Mucosa of descending colon (tissue), 3 donors: ENCODE measurements around the gene PFN3. TPM values are rescaled to one million over a fixed set of nuclear protein-coding genes. Genes with fewer than 3 reads are reported as not detected.
A peak's percentile ranks its signal among the peaks of the same experiment; 100 is the strongest.

ENCODE experiments used
- ATAC-seq: fragments of 200-7000 bp; cut with Tn5 transposase; one replicate; pipeline ENCODE4 v1.9.1; 2020; ENCODE audit warnings: mild to moderate bottlenecking, moderate library complexity
- DNase-seq, 3 donors: peaks; one replicate each; pipeline ENCODE4 v3.0.0-alpha.2; 2020
- H3K36me3 ChIP-seq: fragments of 200-600 bp; one replicate; pipeline ENCODE4 v1.8.0; 2021; ENCODE audit warnings: low read depth, mild to moderate bottlenecking
- H3K4me1 ChIP-seq: fragments of 200-600 bp; one replicate; pipeline ENCODE4 v1.8.0; 2021; ENCODE audit warnings: low read depth, mild to moderate bottlenecking
- H3K4me3 ChIP-seq: fragments of 200-600 bp; one replicate; pipeline ENCODE4 v1.8.0; 2021; ENCODE audit warnings: mild to moderate bottlenecking
- H3K9me3 ChIP-seq: fragments of 200-600 bp; one replicate; pipeline ENCODE4 v1.8.0; 2021; ENCODE audit warnings: mild to moderate bottlenecking
- intact Hi-C, 2 donors: fragments of 100-400 bp; cut with DNase I in 1 of 2; cut with micrococcal nuclease in 1 of 2; formaldehyde crosslinking; loops; one replicate each; pipeline versions ENCODE4 v1.11.0 to v1.11.1; 2022; cut with DNase I, micrococcal nuclease
- total RNA-seq, 3 donors: library from RNA; stranded (reverse); fragmentation: NEBNext Ultra II Directional in 2 of 3; extraction: Animal tissue kit (Norgen Biotek cat#: 25700) in 2 of 3; gene quantifications; one replicate each; pipeline versions ENCODE4 v1.2.1 to v1.2.4, GENCODE V29; 2021 to 2023
- TF ChIP-seq, protein P1 (sequence below): fragments of 200-600 bp; IDR thresholded peaks from one replicate; pipeline ENCODE4 v1.8.0; 2022; ENCODE audit warnings: antibody characterized with exemption, mild to moderate bottlenecking
- donor health status: DM: no; HTN: no; CAD: no; lungs with moderate emphysema.
- donor health status: DM: no; HTN: no; CAD: no.
- donor health status: DM: no; HTN: yes; CAD: no.

Gene PFN3
- total RNA-seq, 3 donors from 2014 or later, result not detected

DNA sequence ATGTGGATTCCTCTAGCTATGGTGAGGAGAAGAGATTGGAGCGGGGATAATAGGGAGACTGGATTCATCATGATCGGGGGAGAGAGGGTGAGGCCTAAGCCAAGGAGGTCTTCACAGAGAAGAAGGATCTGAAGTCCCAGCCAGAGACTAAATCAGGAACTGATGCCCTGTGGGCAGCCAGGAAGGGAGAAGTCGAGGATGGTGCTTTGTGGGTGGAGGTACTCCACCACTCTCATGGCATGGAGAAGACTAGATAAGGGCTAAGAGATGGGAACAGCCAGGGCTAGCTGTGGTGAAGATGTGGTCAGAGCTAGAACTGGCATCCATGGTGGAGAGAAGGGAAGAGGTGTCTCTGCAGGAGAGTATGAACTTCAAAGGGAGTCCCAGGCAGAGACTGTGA is 45.8 kb downstream of the PFN3 start:
- ATAC-seq (no peak), DNase-seq (no peak)
- Histone ChIP-seq H3K4me1 (peaks cover 35% of the 10 kb centered on the region), H3K36me3 (peaks cover 5% of the 10 kb centered on the region), H3K4me3 (no peak overlapping the region), H3K9me3 (no peaks in the 10 kb centered on the region)
- TF ChIP-seq, protein P1, sequence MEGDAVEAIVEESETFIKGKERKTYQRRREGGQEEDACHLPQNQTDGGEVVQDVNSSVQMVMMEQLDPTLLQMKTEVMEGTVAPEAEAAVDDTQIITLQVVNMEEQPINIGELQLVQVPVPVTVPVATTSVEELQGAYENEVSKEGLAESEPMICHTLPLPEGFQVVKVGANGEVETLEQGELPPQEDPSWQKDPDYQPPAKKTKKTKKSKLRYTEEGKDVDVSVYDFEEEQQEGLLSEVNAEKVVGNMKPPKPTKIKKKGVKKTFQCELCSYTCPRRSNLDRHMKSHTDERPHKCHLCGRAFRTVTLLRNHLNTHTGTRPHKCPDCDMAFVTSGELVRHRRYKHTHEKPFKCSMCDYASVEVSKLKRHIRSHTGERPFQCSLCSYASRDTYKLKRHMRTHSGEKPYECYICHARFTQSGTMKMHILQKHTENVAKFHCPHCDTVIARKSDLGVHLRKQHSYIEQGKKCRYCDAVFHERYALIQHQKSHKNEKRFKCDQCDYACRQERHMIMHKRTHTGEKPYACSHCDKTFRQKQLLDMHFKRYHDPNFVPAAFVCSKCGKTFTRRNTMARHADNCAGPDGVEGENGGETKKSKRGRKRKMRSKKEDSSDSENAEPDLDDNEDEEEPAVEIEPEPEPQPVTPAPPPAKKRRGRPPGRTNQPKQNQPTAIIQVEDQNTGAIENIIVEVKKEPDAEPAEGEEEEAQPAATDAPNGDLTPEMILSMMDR, result no peak
- intact Hi-C loops, result no loop called here

DNA sequence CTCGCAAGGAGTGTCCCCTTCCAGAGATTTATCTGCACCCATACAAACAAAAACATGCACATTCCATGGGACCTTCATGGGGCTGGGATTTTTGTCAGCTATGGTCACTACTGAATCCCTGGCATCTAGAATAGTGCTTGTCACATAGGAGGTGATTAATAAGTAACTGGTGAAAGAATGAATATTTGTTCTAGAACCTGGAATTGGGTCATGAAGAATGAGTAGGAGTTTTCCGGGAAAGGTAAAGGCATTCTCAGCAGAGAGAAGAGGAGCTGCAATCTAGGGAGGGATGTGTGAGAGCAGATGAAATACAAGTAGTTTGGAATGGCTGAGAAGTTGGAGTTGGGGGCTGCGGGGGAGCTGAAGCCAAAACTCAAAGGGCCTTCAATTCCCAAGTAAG is 46.2 kb downstream of the PFN3 start:
- ATAC-seq (no peak), DNase-seq (no peak)
- intact Hi-C loops, result no loop called here
- peaks cover 40% of the 10 kb centered on the region for H3K4me1 ChIP-seq
- H3K4me3 ChIP-seq, result no peak overlapping the region
- TF ChIP-seq, protein P1, result no peak
- no peaks in the 10 kb centered on the region for H3K9me3 ChIP-seq
- H3K36me3 ChIP-seq, result peaks cover 5% of the 10 kb centered on the region

DNA sequence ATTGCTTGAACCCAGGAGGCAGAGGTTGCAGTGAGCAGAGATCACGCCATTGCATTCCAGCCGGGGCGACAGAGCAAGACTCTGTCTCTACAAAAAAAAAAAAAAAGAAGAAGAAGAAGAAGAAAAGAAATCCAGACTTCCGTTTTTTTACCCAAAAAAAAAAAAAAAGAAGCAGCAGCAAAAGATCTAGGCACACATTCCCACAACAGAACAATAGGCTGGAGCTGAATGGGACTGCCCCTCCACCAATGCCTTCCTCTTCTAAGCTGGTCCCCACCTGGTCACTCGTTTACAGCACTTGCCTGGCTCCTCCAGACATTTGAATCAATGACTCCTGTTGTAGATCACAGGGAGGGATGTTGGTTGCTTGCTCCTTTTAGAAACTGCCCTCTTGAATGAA is 47.4 kb downstream of the PFN3 start:
- peaks cover 5% of the 10 kb centered on the region for H3K36me3 ChIP-seq
- DNase-seq, result no peak
- TF ChIP-seq, protein P1, result no peak
- H3K4me3 ChIP-seq, result no peak overlapping the region
- no peaks in the 10 kb centered on the region for H3K9me3 ChIP-seq
- no peak for ATAC-seq
- intact Hi-C loops, result no loop called here
- peaks cover 37% of the 10 kb centered on the region for H3K4me1 ChIP-seq

DNA sequence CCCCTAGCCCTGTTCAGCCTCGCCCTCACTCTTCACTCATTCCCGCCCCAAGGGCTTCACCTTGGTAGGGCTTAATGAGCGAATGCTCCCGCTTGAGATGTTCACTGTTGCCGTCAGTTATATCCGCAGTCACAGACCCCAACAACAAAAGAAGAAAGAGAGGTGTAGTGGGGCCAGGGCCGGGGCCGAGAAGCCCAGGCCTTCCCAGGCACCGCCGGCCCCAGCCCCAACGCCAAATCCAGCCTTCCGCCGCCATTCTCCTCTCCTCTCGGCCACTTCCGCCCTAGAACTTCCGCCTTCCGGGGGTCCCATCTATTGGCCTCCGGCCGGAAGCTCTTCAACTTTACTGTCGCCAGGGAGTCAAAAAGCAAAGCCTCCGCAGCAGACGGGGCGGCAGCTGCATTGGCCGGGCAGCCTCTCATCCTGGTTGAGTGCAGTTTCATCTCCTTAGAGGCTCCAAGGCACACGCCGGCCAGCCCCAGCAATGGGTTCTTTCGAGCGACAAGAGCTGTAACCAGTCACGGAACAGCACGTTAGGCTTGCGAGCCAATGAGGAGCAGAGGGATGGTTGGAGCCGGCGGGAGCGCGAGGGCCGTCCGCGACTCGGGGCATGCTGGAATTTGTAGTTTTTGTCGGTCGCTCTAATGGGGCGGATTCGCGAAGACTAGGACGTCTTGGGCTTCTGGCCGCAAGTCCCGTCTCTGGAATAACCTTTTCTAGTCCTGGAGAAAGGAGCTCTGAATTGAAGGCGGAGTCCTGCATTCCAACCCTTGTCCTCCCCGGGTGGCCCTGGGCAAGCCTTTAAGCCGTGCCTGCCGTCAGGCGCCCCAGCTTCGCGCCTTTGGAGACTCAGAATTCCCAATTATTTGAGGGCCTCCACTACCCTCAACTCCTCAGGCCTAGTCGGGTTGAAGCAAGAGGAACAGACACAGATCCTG is 48.8 kb downstream of the PFN3 start, which contains the start of gene LMAN2:
Gene LMAN2 (minus strand): TSS at position 277 of the 938 bp plus-strand sequence. CDS start 21 bp downstream, at position 256.
- peak within 1 kb of the TSS; percentile 60 for H3K4me3 ChIP-seq
- H3K36me3 ChIP-seq, result peaks cover 5% of the 10 kb centered on the region
- peak; percentile 98 for ATAC-seq
- DNase-seq, result peak; percentile 93 to 95 (median 95)
- H3K9me3 ChIP-seq, result no peaks in the 10 kb centered on the region
- intact Hi-C loops, result no loop called here
- TF ChIP-seq, protein P1, result no peak
- H3K4me1 ChIP-seq, result peaks cover 27% of the 10 kb centered on the region

DNA sequence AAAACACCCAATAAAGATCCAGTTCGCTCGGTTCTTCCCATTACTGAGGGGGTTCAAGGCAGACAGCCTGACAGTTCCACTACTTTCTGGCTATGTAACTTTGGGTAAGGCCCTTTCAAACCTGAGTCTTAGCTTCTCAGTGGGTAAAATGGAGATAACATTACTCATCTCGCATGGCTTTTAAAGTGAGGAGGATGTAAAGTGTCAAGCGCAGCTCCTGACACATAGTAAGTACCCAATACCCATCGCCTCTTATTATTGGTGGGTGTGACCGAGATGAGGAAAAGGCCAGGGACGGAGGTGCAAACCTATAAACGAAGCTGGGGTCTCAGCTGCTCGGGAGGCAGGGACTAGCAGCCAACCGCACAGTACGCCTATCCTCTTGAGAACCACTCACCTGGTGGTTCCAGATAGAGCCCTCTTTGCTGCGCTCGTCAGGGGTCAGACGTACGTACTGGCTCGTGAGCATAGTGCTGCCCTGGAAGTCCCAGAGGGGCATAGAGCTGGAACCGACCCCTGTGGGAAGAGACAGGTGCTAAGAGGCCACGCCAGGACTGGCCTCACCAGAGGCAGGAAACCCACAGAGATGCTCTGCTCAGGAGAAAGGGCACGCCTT is 49.6 kb downstream of the PFN3 start:
- Histone ChIP-seq H3K4me1 (peaks cover 27% of the 10 kb centered on the region), H3K9me3 (no peaks in the 10 kb centered on the region), H3K36me3 (peaks cover 5% of the 10 kb centered on the region), H3K4me3 (peak overlapping the region; percentile 60)
- TF ChIP-seq, protein P1, result no peak
- ATAC-seq, result no peak
- DNase-seq, result no peak
- intact Hi-C loops, result no loop called here

Other genes starting within 250 kb of the PFN3 start
- gene RAB24, start 96.9 kb downstream of the PFN3 start, total RNA-seq, result 10 to 100 TPM; 23.4 to 33.1 (median 29.5) TPM
- 100 to 1,000 TPM; 149 to 277 (median 171) TPM for gene PRELID1, start 96.9 kb downstream of the PFN3 start, total RNA-seq
- gene MXD3, start 88.8 kb downstream of the PFN3 start, total RNA-seq, result 10 to 100 TPM; 10.3 to 19.4 (median 10.9) TPM
- 100 to 1,000 TPM in 2 of 3 donors, 10 to 100 TPM in 1; 91.9 to 150 (median 139) TPM for gene LMAN2, start 49.0 kb downstream of the PFN3 start, total RNA-seq
- 10 to 100 TPM; 11.1 to 15.2 (median 11.7) TPM for gene RGS14, start 42.7 kb downstream of the PFN3 start, total RNA-seq
- not detected for gene SLC34A1, start 16.2 kb downstream of the PFN3 start, total RNA-seq
- 1 to 10 TPM; 3.0 to 9.2 (median 7.0) TPM for gene F12, start 8.9 kb upstream of the PFN3 start, total RNA-seq
- gene GRK6, start 26.0 kb upstream of the PFN3 start, total RNA-seq, result 10 to 100 TPM; 38.4 to 48.1 (median 46.7) TPM
- gene PRR7, start 46.2 kb upstream of the PFN3 start, total RNA-seq, result 1 to 10 TPM; 1.1 to 1.2 (median 1.2) TPM
- 10 to 100 TPM; 12.1 to 61.8 (median 17.2) TPM for gene DBN1, start 73.0 kb upstream of the PFN3 start, total RNA-seq
- gene PDLIM7, start 96.9 kb upstream of the PFN3 start, total RNA-seq, result 100 to 1,000 TPM in 1 of 3 donors, 10 to 100 TPM in 2; 12.9 to 333 (median 54.0) TPM
- gene DOK3, start 109.2 kb upstream of the PFN3 start, total RNA-seq, result 10 to 100 TPM in 1 of 3 donors, 1 to 10 TPM in 2; 3.7 to 10.3 (median 8.4) TPM
- gene DDX41, start 116.3 kb upstream of the PFN3 start, total RNA-seq, result 10 to 100 TPM; 65.3 to 79.2 (median 79.0) TPM
- gene FAM193B, start 153.9 kb upstream of the PFN3 start, total RNA-seq, result 10 to 100 TPM; 57.7 to 83.9 (median 75.2) TPM
- 100 to 1,000 TPM; 105 to 195 (median 126) TPM for gene TMED9, start 191.5 kb upstream of the PFN3 start, total RNA-seq
- gene B4GALT7, start 199.5 kb upstream of the PFN3 start, total RNA-seq, result 10 to 100 TPM; 19.3 to 21.5 (median 19.4) TPM